M059J (cell line): ENCODE data around the gene MYO1E. TPM values are rescaled to one million over a fixed set of nuclear protein-coding genes. Genes with fewer than 3 reads are reported as not detected.

ENCODE experiments used
- DNase-seq: peaks from one replicate; pipeline ENCODE4 v3.0.0-alpha.2; 2012; ENCODE audit warnings: low read depth
- total RNA-seq: library from RNA; depleted of rRNA; stranded (reverse); fragments of >200 nt; shearing (Covaris generic); gene quantifications from 2 replicates; pipeline ENCODE4 v1.2.3, GENCODE V29; 2014

Gene MYO1E
- total RNA-seq, 1 experiment from 2014 or later, result 131 TPM

- peak; percentile 76 for DNase-seq
Observed at GRCh38 chr15:59268168-59268851, 104.4 kb downstream of the MYO1E start.

- DNase-seq, result no peak
Observed at GRCh38 chr15:59266028-59266427, 106.6 kb downstream of the MYO1E start.

GRCh38 chr15:59262316-59262715 is 110.4 kb downstream of the MYO1E start:
- no peak for DNase-seq

- no peak for DNase-seq
Observed at GRCh38 chr15:59260090-59260489, 112.6 kb downstream of the MYO1E start.

- no peak for DNase-seq
Observed at GRCh38 chr15:59259137-59259943, 113.3 kb downstream of the MYO1E start.

GRCh38 chr15:59258317-59258716 is 114.4 kb downstream of the MYO1E start:
- no peak for DNase-seq

GRCh38 chr15:59257140-59257539 is 115.5 kb downstream of the MYO1E start:
- DNase-seq, result no peak

GRCh38 chr15:59256482-59256881 is 116.2 kb downstream of the MYO1E start:
- no peak for DNase-seq

- DNase-seq, result no peak
Observed at GRCh38 chr15:59255680-59256336, 116.9 kb downstream of the MYO1E start.

GRCh38 chr15:59252137-59252536 is 120.5 kb downstream of the MYO1E start:
- no peak for DNase-seq

- no peak for DNase-seq
Observed at GRCh38 chr15:59251001-59251845, 121.4 kb downstream of the MYO1E start.

GRCh38 chr15:59250249-59250648 is 122.4 kb downstream of the MYO1E start:
- no peak for DNase-seq

- no peak for DNase-seq
Observed at GRCh38 chr15:59249816-59250215, 122.9 kb downstream of the MYO1E start.

GRCh38 chr15:59247364-59247763 is 125.3 kb downstream of the MYO1E start:
- peak; percentile 74 for DNase-seq

- DNase-seq, result peak; percentile 92
Observed at GRCh38 chr15:59245559-59245958, 127.1 kb downstream of the MYO1E start.

GRCh38 chr15:59244337-59244736 is 128.3 kb downstream of the MYO1E start:
- no peak for DNase-seq

- DNase-seq, result no peak
Observed at GRCh38 chr15:59243622-59244021, 129.0 kb downstream of the MYO1E start.

GRCh38 chr15:59242649-59243048 is 130.0 kb downstream of the MYO1E start:
- DNase-seq, result peak; percentile 29

- no peak for DNase-seq
Observed at GRCh38 chr15:59240036-59240435, 132.6 kb downstream of the MYO1E start.

- DNase-seq, result peak; percentile 31
Observed at GRCh38 chr15:59237924-59238331, 134.7 kb downstream of the MYO1E start.

GRCh38 chr15:59237119-59237855 is 135.4 kb downstream of the MYO1E start:
- DNase-seq, result no peak
